ENCODE data around the gene PLEKHM3. TPM values are rescaled to one million over a fixed set of nuclear protein-coding genes. Genes with fewer than 3 reads are reported as not detected.

Gene PLEKHM3
- total RNA-seq, 1 donor from 2014 or later, result 50.7 TPM

GRCh38 chr2:207993151-207993763 is 32.1 kb downstream of the PLEKHM3 start:
- no peak for DNase-seq

- DNase-seq, result no peak
Measured at GRCh38 chr2:207991944-207992343, 33.4 kb downstream of the PLEKHM3 start.

- no peak for DNase-seq
Measured at GRCh38 chr2:207990784-207991183, 34.5 kb downstream of the PLEKHM3 start.

- no peak for DNase-seq
Measured at GRCh38 chr2:207988975-207989374, 36.4 kb downstream of the PLEKHM3 start.

DNA sequence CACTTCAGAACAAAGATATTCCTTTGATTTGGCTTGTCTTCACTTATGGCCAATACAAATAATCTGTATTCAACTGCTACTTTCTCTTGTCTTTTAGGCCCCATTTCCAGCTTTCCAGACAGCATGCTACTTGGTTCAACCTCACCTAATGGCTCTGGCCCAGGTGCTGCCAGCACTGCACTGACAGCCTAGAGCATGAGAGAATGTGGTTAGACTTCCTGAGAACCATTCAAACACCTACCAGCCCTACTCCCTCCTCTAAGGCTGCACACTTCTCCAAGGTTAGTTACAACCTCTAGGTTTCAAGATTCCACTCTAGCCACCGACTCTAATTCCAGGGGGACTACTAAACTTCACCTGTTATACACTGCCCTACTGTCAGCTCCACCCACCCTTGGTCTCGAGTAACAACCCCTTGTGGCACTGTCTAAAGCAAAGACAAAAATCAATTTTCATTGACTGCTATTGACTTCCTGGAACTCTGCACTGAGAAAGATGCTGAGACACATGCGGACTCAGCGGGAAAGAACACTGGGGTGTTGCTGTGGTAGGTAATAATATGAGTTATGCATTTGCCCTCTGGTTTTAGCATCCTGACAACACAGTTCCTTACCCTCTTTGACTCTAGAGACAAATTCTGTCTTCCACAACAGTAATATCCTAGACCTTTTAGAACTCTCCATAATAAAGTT is 38.2 kb downstream of the PLEKHM3 start:
- no peak for DNase-seq

GRCh38 chr2:207984765-207985480 is 40.4 kb downstream of the PLEKHM3 start:
- DNase-seq, result no peak

DNA sequence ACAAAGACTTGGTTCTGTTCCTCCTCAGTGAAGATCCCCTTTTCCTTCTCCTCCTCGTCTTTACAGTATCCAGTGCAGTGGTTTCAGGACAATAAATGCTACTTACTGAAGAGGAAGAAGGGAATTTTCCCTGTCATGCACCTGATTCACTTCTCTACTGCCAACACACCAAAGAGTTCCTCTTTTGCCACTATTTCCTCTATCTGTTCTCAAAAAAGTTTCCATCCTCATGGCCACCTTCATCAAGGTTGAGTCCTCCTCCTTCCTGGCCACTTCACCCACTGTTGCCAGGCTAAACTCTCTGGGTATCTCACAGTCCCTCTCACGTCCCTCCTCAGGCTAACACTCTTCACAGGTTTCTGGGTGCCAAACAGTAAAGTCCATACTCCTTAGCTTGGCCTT is 41.7 kb downstream of the PLEKHM3 start:
- DNase-seq, result no peak

DNA sequence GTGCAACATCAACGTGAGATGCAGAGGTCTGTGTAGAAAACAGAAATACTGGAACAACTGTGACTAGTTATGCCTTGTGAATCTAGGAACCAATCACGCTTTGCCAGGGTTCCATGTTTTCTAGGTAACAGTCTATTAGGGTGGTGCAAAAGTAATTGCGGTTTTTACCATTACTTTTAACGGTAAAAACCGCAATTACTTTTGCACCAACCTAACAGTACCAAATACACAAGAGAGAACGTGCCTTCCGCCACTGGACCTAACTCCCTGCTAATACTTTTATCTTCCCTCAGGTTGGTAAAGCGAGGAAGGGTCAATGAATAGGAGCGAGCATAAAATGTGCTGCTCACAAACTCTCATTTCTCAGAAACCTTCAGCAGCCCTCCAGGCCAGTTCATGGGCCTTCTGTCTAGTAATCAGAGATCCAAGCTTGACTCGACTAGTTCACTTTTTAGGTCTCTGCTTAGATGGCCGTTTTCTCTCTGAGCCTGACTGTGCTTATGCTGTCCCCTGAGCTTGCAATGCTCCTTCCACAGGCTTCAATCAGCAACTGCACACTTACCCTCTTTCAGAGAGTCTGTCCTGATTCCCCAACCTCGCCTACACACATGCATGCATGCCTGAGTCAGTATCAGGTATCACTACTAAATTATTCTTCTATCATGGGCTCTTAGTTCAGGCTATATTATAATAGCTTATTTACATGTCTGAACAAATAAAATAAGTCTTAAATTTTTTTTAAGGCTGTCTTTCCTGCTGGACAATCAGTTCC is 47.0 kb downstream of the PLEKHM3 start:
- no peak for DNase-seq

DNA sequence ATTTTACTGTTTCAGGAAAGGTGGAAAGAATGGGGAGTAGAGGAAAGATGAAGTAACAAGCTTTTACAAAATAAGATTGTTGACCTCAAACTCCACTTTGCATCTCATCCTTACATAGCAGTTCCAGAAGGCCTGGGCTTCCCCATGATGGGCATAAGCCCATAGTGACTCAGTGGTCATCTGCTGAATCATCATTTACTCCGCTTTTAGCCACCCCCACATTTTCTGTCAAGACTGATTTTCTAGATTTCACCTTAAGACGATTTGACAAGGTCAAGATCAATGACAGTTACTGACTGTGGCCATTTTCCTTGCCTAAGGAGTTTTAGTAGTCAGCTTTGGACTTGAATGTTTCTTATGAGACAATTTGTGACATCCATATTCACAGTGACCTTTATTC is 49.4 kb downstream of the PLEKHM3 start:
- no peak for DNase-seq

- DNase-seq, result no peak
Measured at GRCh38 chr2:207974216-207974605, 51.1 kb downstream of the PLEKHM3 start.

DNA sequence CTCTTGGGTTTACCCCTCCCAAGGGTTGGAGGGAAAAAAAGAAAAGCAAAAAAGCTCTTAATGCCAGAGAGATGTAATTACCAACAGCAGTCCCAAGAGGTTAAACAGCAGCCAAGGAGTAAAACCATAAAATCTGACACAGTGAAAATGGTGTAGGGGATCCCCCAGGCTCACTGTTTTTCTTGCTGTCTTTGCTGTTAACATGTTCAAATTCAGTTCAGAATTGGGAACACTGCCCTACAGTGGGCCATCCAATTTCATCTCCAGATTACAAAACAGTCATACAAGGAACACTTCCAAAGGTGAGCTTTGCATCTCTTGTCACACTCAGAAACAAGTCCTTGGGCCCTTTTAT is 54.5 kb downstream of the PLEKHM3 start:
- no peak for DNase-seq

DNA sequence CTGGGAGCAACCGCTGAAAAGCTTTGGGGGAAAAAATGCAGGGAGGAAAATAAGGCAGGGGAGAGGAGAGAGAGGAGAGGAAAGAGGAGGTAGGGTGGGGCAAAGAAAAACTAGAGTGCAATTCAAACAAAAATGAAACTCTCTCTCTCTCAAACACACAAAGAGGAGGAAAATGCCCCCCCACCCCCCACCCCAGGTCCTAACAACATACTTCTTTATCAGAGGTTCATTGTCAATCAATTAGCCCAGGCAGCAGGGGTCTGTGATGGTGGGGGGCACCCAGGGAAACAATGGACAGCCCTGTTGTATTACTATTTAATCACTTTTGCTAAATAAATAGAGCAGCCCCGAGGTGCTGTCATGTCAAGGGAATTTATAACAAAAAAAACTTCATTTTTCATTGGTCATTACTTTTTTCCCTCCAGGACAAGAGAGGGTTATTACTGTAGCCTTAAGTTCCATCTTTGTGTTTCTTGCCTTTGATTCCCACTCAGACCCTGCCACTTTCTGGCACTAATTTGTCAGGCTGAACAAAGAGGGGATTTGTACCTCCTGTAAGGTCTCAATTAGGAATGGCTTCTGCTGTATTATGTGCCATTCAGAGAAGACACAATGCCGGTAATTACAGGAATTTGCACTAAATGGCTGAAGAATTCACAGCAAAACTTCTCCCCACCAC is 55.0 kb downstream of the PLEKHM3 start:
- no peak for DNase-seq

GRCh38 chr2:207969249-207969648 is 56.1 kb downstream of the PLEKHM3 start:
- DNase-seq, result no peak

DNA sequence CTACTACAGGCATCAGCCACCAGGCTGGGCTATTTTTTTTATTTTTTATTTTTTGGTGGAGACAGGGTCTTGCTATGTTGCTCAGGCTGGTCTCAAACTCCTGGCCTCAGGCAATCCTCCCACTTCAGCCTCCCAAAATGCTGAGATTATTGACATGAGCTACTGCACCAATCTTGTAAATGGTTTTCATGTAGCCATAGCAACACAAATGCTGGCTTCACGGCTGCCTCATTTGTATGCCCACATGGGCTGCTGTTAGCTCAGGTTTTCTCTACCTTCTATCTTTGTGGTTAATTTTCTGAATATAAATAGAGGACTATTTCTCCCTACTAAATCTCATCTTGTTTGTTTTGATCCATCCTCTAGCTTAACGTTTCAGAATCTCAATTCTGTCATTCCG is 58.2 kb downstream of the PLEKHM3 start:
- no peak for DNase-seq

DNA sequence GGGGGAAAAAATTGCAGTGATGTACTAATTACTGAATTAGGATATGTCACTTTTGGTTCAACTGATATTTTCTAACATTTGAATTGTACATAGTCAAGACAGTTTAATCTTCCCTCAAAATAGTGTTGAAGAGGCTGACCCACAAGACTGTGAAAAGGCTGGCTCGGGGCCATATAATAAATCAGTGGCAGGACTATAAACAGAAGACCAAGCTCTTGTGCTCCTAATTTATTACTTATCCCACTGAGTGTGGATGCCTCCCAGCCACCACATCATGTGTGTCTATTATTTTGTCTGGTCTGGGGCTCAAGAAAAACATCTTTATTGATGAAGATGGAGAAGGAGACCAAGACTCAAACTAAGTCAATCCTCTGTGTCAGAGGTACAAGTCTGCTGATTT is 64.4 kb downstream of the PLEKHM3 start:
- no peak for DNase-seq

- no peak for DNase-seq
Measured at GRCh38 chr2:207960090-207960489, 65.2 kb downstream of the PLEKHM3 start.

GRCh38 chr2:207956771-207957170 is 68.6 kb downstream of the PLEKHM3 start:
- no peak for DNase-seq

GRCh38 chr2:207955456-207955855 is 69.9 kb downstream of the PLEKHM3 start:
- no peak for DNase-seq

- DNase-seq, result no peak
Measured at GRCh38 chr2:207953354-207953753, 72.0 kb downstream of the PLEKHM3 start.

DNA sequence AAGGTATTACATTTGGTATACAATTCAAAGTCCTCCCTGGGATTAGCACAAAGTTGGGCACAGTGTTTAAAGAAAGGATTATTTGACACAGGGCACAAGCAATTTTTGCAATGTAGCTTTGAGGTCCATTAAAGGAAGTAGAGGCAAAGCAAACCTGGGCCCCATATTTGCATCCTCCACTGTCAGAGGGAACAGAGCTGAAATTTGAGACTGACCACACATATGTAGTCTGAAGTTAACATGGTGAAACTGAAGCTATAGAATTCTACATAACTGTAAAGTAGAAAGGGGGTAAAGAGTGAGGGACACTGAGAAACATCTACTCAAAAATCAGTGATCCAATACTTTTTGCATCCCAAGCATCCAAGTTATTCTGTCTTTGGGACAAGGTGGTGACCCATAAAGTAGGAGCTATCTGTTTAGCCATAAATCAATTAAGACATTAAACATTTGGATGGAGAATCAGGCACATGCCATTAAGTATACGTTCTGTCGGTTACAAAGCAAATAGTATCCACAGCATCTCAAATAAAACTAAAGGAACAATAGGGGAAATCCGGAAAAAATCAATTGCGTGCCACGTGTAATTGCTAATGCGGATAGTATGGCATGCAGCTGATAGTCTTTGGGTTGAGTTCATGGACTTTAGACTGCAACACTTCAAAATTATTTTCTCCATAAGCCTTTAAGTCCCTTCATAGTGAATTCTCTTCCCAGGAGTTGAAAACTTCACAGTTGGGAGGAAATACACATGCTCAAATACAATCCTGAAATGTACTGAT is 72.6 kb downstream of the PLEKHM3 start:
- no peak for DNase-seq

DNA sequence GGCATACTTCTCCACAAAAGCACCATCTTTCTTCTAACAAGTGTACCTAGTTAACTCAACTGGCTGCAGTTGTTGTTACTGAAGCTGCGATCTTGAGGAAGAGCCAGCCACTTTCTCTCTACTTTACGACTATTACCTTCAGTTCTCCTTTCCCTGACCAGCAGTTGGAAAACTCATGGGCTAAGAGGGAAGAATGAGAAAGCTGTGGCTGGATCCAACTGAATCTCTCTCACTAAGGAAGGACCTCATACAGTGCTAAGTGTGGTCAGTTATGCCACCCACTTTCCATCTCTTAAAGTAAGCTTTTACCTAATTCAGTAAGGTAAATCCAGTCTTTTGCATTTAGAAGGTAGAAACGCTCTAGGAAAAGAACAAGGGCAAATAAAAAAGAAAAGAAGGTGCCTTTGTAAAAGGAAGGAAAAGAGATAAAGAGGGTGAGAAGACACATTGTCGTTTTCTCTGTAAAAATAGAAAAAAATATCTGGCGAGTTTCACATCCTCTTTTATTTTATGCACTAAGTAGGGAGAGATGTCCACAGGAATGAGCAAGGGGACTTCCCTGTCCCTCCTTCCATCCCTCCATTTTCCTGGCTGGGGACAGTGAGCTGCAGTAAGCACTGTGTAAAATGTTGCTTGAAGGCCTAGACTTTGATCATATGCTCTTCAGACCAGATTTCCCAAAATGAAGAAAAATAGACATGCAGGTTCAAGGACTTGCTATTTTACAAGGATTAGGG is 73.4 kb downstream of the PLEKHM3 start:
- DNase-seq, result no peak
